Stimulated activated naive CD8-positive, alpha-beta T cell treated with anti-CD3 and anti-CD28 coated beads, Interleukin-15, amount 100 ng/mL, for 72 hours (primary cell): ENCODE measurements around the gene RAP2C.

Experiments used
- ATAC-seq: fragments of 150-1000 bp; cut with Tn5 transposase; 2 replicates; pipeline ENCODE4 v1.10.0; 2021; ENCODE audit warnings: mild to moderate bottlenecking, moderate library complexity
- DNase-seq, 2 donors: peaks; one replicate each; pipeline ENCODE4 v3.0.0; 2021 to 2022
- H3K27ac Mint-ChIP-seq, 2 donors: one replicate each; pipeline ENCODE4 v1.8.0; 2022; ENCODE audit warnings: mild to moderate bottlenecking in 2 of 2, mixed read lengths in 2 of 2, moderate library complexity in 2 of 2
- H3K27me3 Mint-ChIP-seq: one replicate; pipeline ENCODE4 v1.8.0; 2022; ENCODE audit warnings: mixed read lengths
- H3K4me1 Mint-ChIP-seq: one replicate; pipeline ENCODE4 v1.8.0; 2022; ENCODE audit warnings: mild to moderate bottlenecking, mixed read lengths
- H3K4me3 Mint-ChIP-seq, 2 donors: one replicate each; pipeline ENCODE4 v1.8.0; 2022; ENCODE audit warnings: mild to moderate bottlenecking in 2 of 2, mixed read lengths in 2 of 2, moderate library complexity in 1 of 2
- H3K9me3 Mint-ChIP-seq, 2 donors: one replicate each; pipeline ENCODE4 v1.8.0; 2022; ENCODE audit warnings: mixed read lengths in 2 of 2

RAP2C gene

GRCh38 chrX:132219343-132219768, at the start of gene RAP2C:
Gene RAP2C (minus strand): TSS chrX:132219447. CDS start chrX:132217268, 2,179 bp downstream.
- H3K4me1 Mint-ChIP-seq: peaks cover 14% of the 10 kb centered on the region
- peak within 1 kb of the TSS; percentile 84 to 93 for H3K4me3 Mint-ChIP-seq
- ATAC-seq (peak; percentile 41), DNase-seq (peak; percentile 45 to 63)
- peak within 1 kb of the TSS; percentile 91 to 98 for H3K27ac Mint-ChIP-seq
- H3K27me3 Mint-ChIP-seq: no peaks in the 10 kb centered on the region
- H3K9me3 Mint-ChIP-seq: no peaks in the 10 kb centered on the region

DNA sequence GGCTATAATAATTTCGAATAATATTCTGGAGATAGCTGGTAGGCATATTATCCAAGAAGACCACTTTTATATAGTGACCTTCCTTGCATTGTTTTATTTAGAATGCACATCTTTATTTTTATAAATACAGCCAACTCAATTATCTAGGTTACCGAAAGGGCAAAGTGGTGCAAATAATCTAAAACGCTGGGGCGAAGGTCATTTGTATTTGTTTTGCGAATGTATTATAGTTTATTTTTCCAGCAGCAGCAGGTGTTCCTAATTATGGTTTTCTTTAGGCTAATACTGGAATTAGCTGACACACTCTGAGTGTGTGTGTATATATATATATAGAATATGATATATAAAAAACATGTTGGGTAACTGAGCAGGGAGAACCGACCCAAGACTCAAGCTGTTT, 48.1 kb upstream of the RAP2C start:
- peaks cover 25% of the 10 kb centered on the region for H3K4me1 Mint-ChIP-seq
- no peak overlapping the region for H3K4me3 Mint-ChIP-seq
- H3K9me3 Mint-ChIP-seq: no peaks in the 10 kb centered on the region
- no peaks in the 10 kb centered on the region for H3K27me3 Mint-ChIP-seq
- ATAC-seq (no peak), DNase-seq (no peak)
- H3K27ac Mint-ChIP-seq: peak overlapping the region in 1 of 2 donors; percentile 65

DNA sequence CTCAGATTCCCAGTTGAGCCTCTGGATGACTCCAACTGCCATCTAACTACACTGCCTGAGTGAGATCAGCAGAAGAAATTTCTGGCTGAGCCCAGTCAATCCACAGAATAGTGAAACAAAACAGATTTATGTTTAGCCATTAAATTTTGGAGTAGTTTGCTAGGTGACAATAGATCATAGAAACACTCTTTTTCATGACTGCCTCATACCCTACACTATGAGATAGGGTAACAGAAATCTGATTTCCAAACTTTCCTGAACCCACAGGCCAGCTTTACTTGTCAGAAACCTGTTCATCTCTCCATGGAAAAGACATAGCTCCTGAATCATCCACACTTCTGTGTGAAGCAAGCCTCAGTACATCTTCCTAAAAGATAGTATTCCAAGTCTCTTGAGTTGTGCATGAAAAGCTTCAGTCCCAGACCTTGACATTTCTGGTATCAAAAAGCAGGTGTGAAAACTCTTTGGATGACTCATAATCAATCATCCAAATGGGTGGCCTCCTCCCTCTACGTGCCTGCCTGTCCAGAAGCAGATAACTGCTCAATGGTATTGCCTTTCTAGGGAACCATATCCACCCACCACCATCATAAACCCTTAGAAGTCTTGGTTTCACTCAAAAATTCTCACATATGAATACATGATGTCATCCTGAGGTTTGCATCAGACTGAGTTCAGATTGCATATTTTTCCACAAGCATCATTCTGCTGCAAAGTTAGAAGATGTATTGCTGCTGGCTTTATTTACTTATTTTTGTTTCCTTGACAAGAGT, 47.5 kb upstream of the RAP2C start:
- H3K9me3 Mint-ChIP-seq: no peaks in the 10 kb centered on the region
- ATAC-seq (peak; percentile 97), DNase-seq (peak; percentile 2 to 36)
- no peaks in the 10 kb centered on the region for H3K27me3 Mint-ChIP-seq
- no peak overlapping the region for H3K4me3 Mint-ChIP-seq
- H3K27ac Mint-ChIP-seq: peak overlapping the region in 1 of 2 donors; percentile 65
- peaks cover 25% of the 10 kb centered on the region for H3K4me1 Mint-ChIP-seq

DNA sequence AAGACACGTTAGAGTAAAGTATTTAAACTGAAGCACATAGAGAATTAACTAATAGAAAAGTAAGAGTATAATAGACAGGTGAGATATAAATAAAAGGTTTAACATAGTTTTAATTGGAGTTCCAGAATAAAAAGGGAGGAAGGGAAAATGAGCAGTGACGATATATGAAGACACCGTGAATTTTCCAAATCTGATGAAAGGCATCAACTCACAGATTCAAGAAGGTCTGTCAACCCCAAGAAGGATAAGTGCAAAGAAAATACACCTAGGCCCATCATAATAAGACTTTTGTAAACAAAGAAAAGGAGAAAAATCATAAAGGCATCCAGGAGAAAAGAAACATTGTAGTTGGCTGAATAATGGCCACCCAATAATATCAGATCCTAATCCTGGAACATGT, 43.9 kb upstream of the RAP2C start:
- no peak overlapping the region for H3K27ac Mint-ChIP-seq
- DNase-seq (no peak), ATAC-seq (no peak)
- H3K4me1 Mint-ChIP-seq: peaks cover 14% of the 10 kb centered on the region
- H3K4me3 Mint-ChIP-seq: no peak overlapping the region
- H3K9me3 Mint-ChIP-seq: peaks cover 0 to 7% of the 10 kb centered on the region in 2 donors
- no peaks in the 10 kb centered on the region for H3K27me3 Mint-ChIP-seq

GRCh38 chrX:132258509-132258908, 39.3 kb upstream of the RAP2C start:
- DNase-seq (no peak), ATAC-seq (no peak)
- no peaks in the 10 kb centered on the region for H3K4me1 Mint-ChIP-seq
- H3K4me3 Mint-ChIP-seq: no peak overlapping the region
- no peaks in the 10 kb centered on the region for H3K27me3 Mint-ChIP-seq
- peaks cover 0 to 7% of the 10 kb centered on the region in 2 donors for H3K9me3 Mint-ChIP-seq
- no peak overlapping the region for H3K27ac Mint-ChIP-seq

DNA sequence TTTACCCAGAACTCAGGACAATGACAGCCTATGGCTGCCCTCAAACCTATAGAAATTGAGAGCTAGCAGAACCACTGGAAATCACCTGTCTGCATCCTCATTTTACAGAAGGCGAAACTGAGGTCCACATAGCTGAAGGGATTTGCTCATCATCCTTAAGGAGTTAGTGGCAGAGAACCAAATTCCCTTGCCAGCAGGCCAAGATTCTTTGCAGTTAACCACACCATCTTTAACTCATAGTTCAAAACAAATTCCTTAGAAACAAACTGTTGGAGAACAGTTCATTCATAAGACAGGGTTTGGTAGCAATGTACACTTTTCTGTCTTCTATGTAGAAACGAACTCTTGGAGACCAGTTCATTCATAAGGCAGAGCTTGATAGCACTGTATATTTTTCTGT, 37.9 kb upstream of the RAP2C start:
- Mint-ChIP-seq H3K4me1 (no peaks in the 10 kb centered on the region), H3K27me3 (no peaks in the 10 kb centered on the region), H3K4me3 (no peak overlapping the region), H3K27ac (no peak overlapping the region), H3K9me3 (peaks cover 5 to 7% of the 10 kb centered on the region in 2 donors)
- DNase-seq (no peak), ATAC-seq (no peak)

DNA sequence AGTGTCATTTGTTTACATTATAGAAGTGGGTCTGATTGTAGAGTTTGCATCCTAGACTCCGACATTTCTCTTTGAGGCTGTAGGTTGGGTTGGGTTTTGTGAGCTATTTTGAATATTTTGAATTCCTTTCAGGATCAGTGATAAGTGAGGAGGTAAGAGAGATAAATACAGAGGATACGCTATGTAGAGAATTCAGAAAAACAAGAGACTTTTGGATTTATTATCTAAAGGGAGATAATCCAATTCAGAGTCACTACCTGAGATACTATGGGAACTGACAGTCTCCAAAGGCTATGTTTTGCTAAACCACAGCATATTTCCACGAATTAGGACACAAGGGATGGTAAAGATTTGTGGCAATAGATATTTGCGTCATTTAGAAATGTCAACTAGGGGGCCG, 16.9 kb upstream of the RAP2C start:
- no peaks in the 10 kb centered on the region for H3K27me3 Mint-ChIP-seq
- H3K4me3 Mint-ChIP-seq: no peak overlapping the region
- no peak for DNase-seq
- peaks cover 5% of the 10 kb centered on the region for H3K4me1 Mint-ChIP-seq
- H3K9me3 Mint-ChIP-seq: no peaks in the 10 kb centered on the region
- no peak overlapping the region for H3K27ac Mint-ChIP-seq
- ATAC-seq: no peak

DNA sequence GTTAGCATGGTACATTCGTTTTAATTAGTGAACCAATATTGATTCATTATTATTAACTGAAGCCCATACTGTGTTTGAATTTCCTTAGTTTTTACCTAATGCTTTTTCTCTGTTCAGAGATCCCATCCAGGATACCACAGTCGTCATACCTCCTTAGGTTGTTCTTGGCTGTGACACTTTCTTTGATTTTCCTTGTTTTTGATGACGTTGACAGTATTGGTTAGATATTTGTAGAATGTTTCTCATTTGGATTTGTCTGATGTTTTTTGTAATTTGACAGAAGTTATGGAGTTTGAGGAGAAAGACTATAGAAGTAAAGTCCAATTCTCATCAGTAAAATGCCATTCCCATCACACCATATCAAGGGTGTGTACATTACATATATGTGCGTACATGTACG, 16.2 kb upstream of the RAP2C start:
- ATAC-seq: no peak
- Mint-ChIP-seq H3K27me3 (no peaks in the 10 kb centered on the region), H3K9me3 (no peaks in the 10 kb centered on the region), H3K27ac (no peak overlapping the region), H3K4me3 (no peak overlapping the region), H3K4me1 (no peaks in the 10 kb centered on the region)
- no peak for DNase-seq

GRCh38 chrX:132231587-132231986, 12.3 kb upstream of the RAP2C start:
- Mint-ChIP-seq H3K27me3 (no peaks in the 10 kb centered on the region), H3K4me1 (peaks cover 12% of the 10 kb centered on the region), H3K9me3 (no peaks in the 10 kb centered on the region), H3K4me3 (no peak overlapping the region), H3K27ac (peak overlapping the region in 1 of 2 donors; percentile 67)
- DNase-seq (no peak), ATAC-seq (no peak)

GRCh38 chrX:132227383-132228112, 8.3 kb upstream of the RAP2C start:
- H3K27ac Mint-ChIP-seq: no peak overlapping the region
- DNase-seq (no peak), ATAC-seq (no peak)
- no peaks in the 10 kb centered on the region for H3K27me3 Mint-ChIP-seq
- peaks cover 12% of the 10 kb centered on the region for H3K4me1 Mint-ChIP-seq
- no peak overlapping the region for H3K4me3 Mint-ChIP-seq
- no peaks in the 10 kb centered on the region for H3K9me3 Mint-ChIP-seq

GRCh38 chrX:132226169-132226568, 6.9 kb upstream of the RAP2C start:
- Mint-ChIP-seq H3K4me3 (no peak overlapping the region), H3K27ac (no peak overlapping the region), H3K9me3 (no peaks in the 10 kb centered on the region), H3K4me1 (peaks cover 12% of the 10 kb centered on the region), H3K27me3 (no peaks in the 10 kb centered on the region)
- no peak for DNase-seq
- ATAC-seq: no peak

GRCh38 chrX:132218100-132218812, 991 bp downstream of the RAP2C start:
- H3K27ac Mint-ChIP-seq: peak overlapping the region; percentile 98
- ATAC-seq (peak; percentile 57), DNase-seq (peak; percentile 66 to 85)
- H3K4me1 Mint-ChIP-seq: peaks cover 19% of the 10 kb centered on the region
- H3K4me3 Mint-ChIP-seq: peak overlapping the region; percentile 84 to 93
- no peaks in the 10 kb centered on the region for H3K27me3 Mint-ChIP-seq
- no peaks in the 10 kb centered on the region for H3K9me3 Mint-ChIP-seq

- no peaks in the 10 kb centered on the region for H3K27me3 Mint-ChIP-seq
- H3K9me3 Mint-ChIP-seq: no peaks in the 10 kb centered on the region
- DNase-seq (peak; percentile 78 to 88), ATAC-seq (peak; percentile 82)
- peak overlapping the region; percentile 97 to 98 for H3K27ac Mint-ChIP-seq
- H3K4me3 Mint-ChIP-seq: peak overlapping the region; percentile 90 to 94
- peaks cover 22% of the 10 kb centered on the region for H3K4me1 Mint-ChIP-seq
Measured at GRCh38 chrX:132217203-132218073, 1.8 kb downstream of the RAP2C start.

DNA sequence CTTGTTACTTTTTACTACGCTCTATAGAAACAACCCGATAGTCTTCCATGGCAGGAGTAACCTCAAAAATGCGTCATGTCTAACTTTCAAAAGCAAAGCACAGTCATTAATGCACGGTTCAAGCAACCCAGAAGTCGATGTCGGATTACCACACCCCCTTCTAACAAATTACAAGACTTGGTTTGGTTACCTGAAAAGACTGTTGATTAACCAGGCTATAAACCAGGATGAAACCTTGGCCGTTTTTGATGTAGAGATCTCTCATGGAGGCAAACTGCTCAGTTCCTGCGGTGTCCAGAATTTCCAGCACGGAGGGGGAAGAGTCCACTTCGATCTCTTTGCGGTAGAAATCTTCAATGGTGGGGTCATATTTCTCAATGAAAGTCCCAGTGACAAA, 2.4 kb downstream of the RAP2C start:
- ATAC-seq (peak; percentile 70), DNase-seq (peak in 1 of 2 donors; percentile 48)
- no peaks in the 10 kb centered on the region for H3K9me3 Mint-ChIP-seq
- H3K4me1 Mint-ChIP-seq: peaks cover 24% of the 10 kb centered on the region
- H3K27me3 Mint-ChIP-seq: no peaks in the 10 kb centered on the region
- peak overlapping the region; percentile 97 for H3K27ac Mint-ChIP-seq
- H3K4me3 Mint-ChIP-seq: peak overlapping the region; percentile 90 to 94

DNA sequence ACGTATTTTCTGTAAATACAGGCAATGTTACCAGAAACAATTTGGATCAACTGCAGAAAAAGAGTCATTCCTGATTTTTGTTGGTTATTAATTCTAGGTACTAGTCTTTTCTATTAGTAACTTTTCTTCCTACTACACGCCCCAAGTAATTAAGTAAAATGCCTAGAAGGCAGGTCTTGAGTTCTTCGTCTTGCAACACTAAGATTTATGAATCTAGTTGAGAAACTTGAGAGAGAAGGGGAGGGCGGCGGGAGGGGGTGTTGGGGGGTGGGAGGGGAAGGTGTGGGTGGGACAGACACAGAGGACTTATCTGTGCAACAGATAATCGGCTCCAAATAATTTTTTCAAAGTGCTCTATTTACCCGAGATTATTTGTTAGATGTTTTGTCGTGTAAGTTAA, 3.0 kb downstream of the RAP2C start:
- Mint-ChIP-seq H3K9me3 (no peaks in the 10 kb centered on the region), H3K27me3 (no peaks in the 10 kb centered on the region), H3K27ac (peak overlapping the region; percentile 97), H3K4me3 (peak overlapping the region; percentile 90 to 94), H3K4me1 (peaks cover 28% of the 10 kb centered on the region)
- DNase-seq: no peak
- no peak for ATAC-seq
